ENCODE data around the gene ATAD3B. TPM values are rescaled to one million over a fixed set of nuclear protein-coding genes. Genes with fewer than 3 reads are reported as not detected.
A peak's percentile ranks its signal among the peaks of the same experiment; 100 is the strongest.

Gene ATAD3B
- total and polyA plus RNA-seq, 2 of the 13 experiments (the other 11 are each of a cell fraction or from before 2014, with no cell fraction given): 9.6 to 31.1 TPM

GRCh38 chr1:1434131-1434823 is 37.3 kb upstream of the ATAD3B start (continued):
- TF ChIP-seq TCF12 (IDR thresholded peaks at IDR 0.05): no peak
- no peak; the same call in 1 of the 2 replicates for TF ChIP-seq TCF12 (CRISPR knock-in tag; IDR thresholded peaks at IDR 0.05)
- TF ChIP-seq ZNF891 (CRISPR knock-in tag; IDR thresholded peaks at IDR 0.05): no peak
- TF ChIP-seq THAP7 (CRISPR knock-in tag; IDR thresholded peaks at IDR 0.05): no peak
- peak; percentile 66; the same call in 1 of the 2 replicates for TF ChIP-seq ZNF235 (CRISPR knock-in tag; IDR thresholded peaks at IDR 0.05; ENCODE audit: borderline replicate concordance)
- TF ChIP-seq RBM22 (optimal IDR thresholded peaks at IDR 0.05; ENCODE audit: low read length): no peak
- TF ChIP-seq REXO4 (CRISPR knock-in tag; IDR thresholded peaks at IDR 0.05; ENCODE audit: borderline replicate concordance): no peak; the same call in 1 of the 2 replicates
- no peak for TF ChIP-seq YY1 (IDR thresholded peaks at IDR 0.05; ENCODE audit: insufficient read depth, insufficient replicate concordance, low read depth, low read length)
- no peak for TF ChIP-seq NCOR1 (IDR thresholded peaks at IDR 0.05; ENCODE audit: borderline replicate concordance, low read length)
- TF ChIP-seq HES4 (CRISPR knock-in tag; IDR thresholded peaks at IDR 0.05; ENCODE audit: borderline replicate concordance): no peak
- TF ChIP-seq RBM39 (IDR thresholded peaks at IDR 0.05; ENCODE audit: low read depth, low read length, poor library complexity, severe bottlenecking): peak; percentile 51
- no peak for TF ChIP-seq ZNF713 (CRISPR knock-in tag; IDR thresholded peaks at IDR 0.05)
- no peak for TF ChIP-seq ZIK1 (CRISPR knock-in tag; IDR thresholded peaks at IDR 0.05; ENCODE audit: borderline replicate concordance, low read depth)
- TF ChIP-seq MED8 (CRISPR knock-in tag; IDR thresholded peaks at IDR 0.05; ENCODE audit: insufficient replicate concordance): peak; percentile 72
- TF ChIP-seq TOPORS (CRISPR knock-in tag; IDR thresholded peaks at IDR 0.05): no peak
- peak; percentile 34; the same call in 1 of the 2 replicates for TF ChIP-seq KDM3A (CRISPR knock-in tag; IDR thresholded peaks at IDR 0.05; ENCODE audit: low read depth)
- TF ChIP-seq SRF (IDR thresholded peaks at IDR 0.05; ENCODE audit: low read depth, low read length): peak; percentile 54; the same call in 1 of the 2 replicates
- peak; percentile 11 for TF ChIP-seq IKZF4 (CRISPR knock-in tag; IDR thresholded peaks at IDR 0.05; ENCODE audit: borderline replicate concordance, low read depth, not compliant biosample characterization)
- no peak for TF ChIP-seq SMAD1 (CRISPR knock-in tag; IDR thresholded peaks at IDR 0.05; ENCODE audit: borderline replicate concordance, low read depth)
- no peak for TF ChIP-seq TRIM22 (IDR thresholded peaks at IDR 0.05)
- TF ChIP-seq ZNF781 (CRISPR knock-in tag; IDR thresholded peaks at IDR 0.05; ENCODE audit: borderline replicate concordance, not compliant biosample characterization): no peak
- TF ChIP-seq SKIL (CRISPR knock-in tag; IDR thresholded peaks at IDR 0.05; ENCODE audit: borderline replicate concordance): no peak
- TF ChIP-seq IRF1 (CRISPR knock-in tag; IDR thresholded peaks at IDR 0.05; ENCODE audit: low read depth): no peak
